NCI-H460 (cell line): Measurements from ENCODE around the gene ZMYND8. TPM values are rescaled to one million over a fixed set of nuclear protein-coding genes. Genes with fewer than 3 reads are reported as not detected.
"Not testable (repeated sequence)": the region's sequence is repeated elsewhere in the genome, so short reads cannot be mapped to it uniquely, and the experiment has no call there.

Source experiments
- DNase-seq: peaks from one replicate; pipeline ENCODE4 v3.0.0-alpha.2; 2016; ENCODE audit warnings: low read depth; ENCODE audit errors: extremely low read depth
- total RNA-seq: library from RNA; depleted of rRNA; stranded (reverse); fragments of >200 nt; shearing (Covaris generic); gene quantifications from 2 replicates; pipeline ENCODE4 v1.2.3, GENCODE V29; 2014

The ZMYND8 gene
- total RNA-seq, 1 experiment from 2014 or later = 20.6 TPM

GRCh38 chr20:47373206-47373733 is 16.8 kb upstream of the ZMYND8 start:
- DNase-seq = no peak

DNA sequence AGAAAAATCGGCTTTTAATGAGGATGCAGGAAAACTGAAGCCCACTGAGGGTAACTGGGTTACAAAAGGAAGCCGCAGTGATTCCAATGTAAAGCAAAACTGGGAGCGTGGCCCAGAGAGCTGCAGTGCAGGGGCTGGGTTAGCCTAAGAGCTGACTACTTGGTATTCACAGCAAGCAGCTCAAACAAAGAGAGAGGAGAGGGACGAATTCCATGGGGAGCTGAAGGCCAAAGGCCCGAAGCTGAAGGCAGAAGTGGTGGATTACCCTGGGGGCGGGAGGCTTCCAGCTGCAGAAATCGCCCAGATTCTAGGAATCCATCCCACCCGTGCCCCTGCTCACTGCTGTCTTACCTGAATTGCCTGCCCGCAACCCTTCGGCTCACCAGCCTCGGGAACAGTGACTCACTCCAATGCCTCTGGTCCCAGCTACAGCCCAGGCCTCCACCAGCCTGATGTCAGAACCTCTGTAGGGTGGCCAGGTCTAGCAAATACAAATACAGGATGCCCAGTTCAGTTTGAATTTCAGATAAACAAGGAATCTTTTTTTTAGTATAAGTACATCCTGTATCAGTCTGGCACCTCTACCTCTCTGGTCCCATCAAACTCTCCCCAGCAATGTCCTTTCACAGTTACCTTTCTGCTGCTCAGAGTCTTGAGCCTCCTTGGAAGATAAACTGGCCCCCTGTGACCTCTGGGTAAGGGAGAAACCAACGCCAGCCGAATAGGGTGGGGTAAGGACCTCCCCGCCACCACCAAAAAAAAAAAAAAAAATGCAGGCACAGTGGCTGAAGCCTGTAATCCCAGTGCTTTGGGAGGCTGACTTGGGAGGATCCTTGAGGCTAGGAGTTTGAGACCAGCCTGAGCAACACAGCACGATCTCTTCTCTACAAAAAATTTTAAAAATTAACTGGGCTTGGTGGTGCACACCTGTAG is 14.6 kb upstream of the ZMYND8 start:
- no peak for DNase-seq

DNA sequence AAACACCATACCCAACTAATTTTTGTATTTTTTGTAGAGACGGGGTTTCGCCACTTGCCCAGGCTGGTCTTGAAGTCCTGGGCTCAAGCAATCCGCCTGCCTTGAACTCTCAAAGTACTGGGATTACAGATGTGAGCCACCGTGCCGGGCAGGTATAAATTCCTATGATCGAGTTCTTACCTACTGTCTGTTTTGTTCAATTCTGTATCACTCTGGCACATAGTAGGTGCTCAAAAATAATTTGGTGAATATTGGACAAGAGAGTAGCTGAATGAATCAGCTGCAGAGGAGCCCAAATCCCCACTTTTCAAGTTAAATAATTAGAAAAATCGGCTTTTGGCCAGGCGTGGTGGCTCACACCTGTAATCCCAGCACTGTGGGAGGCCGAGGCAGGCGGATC is 13.7 kb upstream of the ZMYND8 start:
- DNase-seq = no peak

DNA sequence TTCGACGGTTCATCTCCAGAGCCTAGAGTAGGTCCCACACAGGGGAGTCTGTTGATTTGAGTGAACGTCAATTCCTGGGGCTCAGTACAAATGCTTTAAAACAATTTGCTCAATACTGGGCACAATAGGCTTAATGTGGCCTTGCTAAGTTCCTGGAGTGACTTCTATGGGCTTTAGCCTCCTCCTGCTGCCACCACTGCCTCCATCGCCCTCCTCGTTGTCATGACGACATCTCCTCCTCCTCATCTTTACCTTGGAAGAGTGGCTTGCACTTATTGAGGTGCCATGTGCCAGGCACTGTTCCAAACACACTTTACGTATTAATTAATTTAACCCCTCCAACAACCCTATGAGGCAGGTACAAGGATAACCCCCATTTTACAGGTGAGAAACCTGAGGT is 11.8 kb upstream of the ZMYND8 start:
- DNase-seq = no peak

DNA sequence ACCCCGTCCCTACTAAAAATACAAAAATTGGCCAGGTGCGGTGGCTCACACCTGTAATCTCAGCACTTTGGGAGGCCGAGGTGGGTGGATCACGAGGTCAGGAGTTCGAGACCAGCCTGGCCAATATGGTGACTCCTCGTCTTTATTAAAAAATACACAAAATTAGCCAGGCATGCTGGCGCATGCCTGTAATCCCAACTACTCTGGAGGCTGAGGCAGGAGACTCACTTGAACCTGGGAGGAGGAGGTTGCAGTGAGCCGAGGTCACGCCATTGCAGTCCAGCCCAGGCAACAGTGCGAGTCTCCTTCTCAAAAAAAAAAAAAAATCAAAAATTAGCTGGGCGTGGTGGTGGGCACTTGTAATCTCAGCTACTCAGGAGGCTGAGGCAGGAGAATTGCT is 9.8 kb upstream of the ZMYND8 start:
- not testable (repeated sequence) for DNase-seq

GRCh38 chr20:47365023-47365764 is 8.7 kb upstream of the ZMYND8 start:
- no peak for DNase-seq

- no peak for DNase-seq
Measured at GRCh38 chr20:47362361-47363219, 6.1 kb upstream of the ZMYND8 start.

- DNase-seq = no peak
Measured at GRCh38 chr20:47361057-47361915, 4.8 kb upstream of the ZMYND8 start.

- DNase-seq = peak; percentile 79
Measured at GRCh38 chr20:47360297-47361056, 4.0 kb upstream of the ZMYND8 start.

DNA sequence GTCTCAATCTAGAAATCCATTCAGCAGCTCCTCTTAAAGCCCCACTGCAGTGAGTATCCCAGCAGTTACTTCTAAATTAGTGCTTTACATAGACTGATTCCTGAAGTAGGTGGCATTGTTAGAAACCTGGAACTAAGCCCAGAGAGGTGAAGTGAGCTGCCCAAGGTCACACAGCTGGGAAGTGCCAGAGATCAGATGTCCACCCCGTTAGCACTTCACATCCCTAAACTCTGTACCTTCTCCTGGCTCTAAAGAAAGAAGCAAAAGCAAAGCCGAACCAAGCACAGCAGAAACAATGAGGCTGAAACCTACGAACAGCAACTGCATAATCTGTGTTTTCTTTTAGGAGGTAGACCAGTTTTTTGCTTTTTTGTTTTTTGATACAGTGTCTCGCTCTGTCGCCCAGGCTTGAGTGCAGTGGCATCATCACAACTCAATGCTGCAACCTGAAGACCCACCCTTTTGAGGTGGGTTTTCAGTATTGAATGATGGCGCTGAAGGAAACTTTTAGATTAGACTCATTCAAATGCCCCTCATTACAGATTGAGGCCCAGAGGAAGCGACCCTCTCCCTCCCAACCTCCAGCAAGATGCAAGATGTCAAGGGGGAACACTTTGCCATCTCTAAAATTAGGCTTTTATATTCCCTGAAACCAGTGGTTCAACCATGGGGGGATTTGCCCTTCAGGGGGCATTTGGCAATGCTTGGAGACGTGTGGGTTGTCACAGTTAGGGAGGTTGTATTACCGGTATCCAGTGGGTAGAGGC is 3.2 kb upstream of the ZMYND8 start:
- DNase-seq = no peak

DNA sequence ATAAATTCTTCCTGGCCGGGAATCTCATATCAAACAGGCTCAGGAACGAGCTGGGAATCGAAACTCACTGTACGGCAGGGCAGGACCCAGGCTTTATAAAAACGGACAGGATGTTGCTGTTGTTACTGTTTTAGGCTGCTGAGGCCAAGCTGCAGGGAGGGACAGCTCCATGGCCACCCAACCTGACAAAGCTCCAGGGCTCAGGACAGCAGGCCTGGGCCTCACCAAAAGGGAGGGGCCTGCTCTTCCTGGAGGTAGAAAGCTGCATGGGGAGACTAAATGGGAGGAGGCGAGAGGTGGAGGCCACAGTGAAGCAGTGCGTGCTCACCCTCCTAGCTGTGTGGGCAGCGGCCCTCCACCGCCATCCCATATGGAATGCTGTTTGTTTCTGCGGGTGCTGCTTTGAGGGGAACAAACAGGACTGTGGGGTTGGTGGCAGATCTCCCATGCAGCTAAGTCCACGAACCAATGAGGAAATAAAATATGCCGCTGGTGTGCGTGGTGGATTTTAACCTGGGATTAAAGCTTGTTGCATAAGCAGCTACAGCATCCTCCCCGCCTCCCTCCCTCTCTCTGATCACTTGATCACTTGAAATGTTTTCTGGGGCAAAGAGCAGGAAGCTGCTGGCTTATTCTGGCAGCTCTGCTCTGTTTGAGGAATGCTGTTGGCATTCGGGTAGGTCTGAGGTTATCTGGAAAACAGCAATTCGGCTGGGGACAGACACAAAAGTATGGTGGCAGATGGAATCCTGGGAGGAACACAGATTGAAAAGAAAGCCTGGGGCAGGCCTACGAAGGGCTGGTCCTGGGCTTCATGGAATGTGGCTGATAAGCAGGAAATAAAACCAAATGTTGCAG is 2.4 kb upstream of the ZMYND8 start:
- DNase-seq = peak; percentile 85

DNA sequence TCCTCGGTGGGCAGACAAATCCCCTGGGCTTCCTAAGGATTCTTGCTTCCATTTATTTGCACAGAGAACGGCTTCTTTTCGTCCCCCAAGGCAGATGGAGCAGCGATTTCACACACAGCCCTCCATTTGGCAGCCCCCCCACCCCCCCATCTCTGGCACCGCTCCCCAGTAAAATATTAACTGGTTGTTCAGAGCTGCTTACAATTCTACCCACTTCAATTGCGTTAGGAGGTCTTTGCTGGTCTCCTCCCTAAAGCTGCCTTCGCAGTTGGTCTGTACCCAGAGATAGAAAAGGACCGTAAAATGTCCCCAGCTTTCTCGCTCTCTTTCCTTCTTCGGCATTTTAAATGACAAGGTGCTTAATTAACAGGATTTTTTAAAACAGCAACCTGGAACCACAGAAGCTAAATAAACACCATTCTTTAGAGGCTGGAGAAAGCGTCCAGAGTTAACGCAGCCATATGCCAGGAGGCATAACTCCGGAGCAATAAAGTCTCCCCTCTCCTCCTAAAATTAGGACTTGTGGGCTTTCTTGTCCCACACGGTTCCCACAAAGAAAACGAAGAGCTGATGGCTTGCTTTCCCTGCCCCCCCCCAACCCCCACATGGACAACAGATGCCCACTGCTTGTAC is 1.7 kb upstream of the ZMYND8 start:
- no peak for DNase-seq

- peak; percentile 75 for DNase-seq
Measured at GRCh38 chr20:47357296-47358038, 968 bp upstream of the ZMYND8 start.

DNA sequence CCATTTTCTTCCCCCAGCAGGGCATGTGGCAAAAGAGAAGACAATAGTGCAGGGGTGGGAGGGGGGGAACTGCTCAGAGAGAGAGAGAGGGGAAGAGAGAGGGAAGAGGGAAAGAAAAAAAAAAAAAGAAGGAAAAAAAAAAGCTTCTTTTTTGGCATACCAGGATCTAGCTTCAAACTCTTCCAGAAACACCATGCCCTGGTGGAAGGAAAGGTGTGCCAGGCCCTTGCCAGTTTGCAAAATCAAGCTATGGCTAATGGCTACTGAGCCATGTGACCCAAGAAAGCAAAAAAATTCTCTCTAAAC is 326 bp downstream of the ZMYND8 start:
- no peak for DNase-seq

DNA sequence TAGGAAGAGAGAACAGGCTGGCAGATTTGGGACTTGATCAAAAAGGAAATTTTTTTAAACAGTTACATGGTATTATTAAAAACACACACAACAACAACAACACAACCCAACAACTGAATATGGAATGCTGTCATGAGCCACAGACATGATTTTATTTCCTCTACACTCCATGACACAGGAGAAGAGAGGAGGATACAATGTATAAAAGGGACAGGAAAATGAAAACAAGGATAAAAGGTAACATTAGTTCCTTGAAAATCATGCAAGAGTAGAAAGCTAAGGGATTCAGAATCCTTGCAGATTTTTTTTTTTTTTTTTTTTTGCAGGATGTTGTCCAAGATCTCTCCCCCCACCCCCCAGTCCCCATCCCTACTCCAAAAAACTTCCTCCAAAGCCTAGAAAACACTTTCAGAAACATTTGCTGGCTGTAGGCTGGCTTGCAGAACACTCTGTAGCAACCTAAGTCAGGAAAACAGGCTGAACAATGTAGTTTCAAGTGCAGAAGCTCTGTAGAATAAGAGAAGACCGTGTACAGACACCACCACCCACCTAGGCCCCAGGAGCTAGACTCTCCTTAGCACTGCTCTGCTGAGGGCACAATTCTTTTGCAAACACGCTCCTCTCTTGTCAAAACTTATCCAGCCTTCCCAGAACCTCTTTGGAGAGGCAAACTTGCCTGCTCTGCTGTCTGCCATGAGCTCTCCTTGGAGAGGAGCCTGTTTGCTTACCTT is 845 bp downstream of the ZMYND8 start:
- no peak for DNase-seq
